ENCODE measurements around the gene FAM120B.
A peak's percentile ranks its signal among the peaks of the same experiment; 100 is the strongest.

Gene FAM120B

GRCh38 chr6:170268216-170269129 lies 38.1 kb upstream of the FAM120B start:
- no peaks in the 10 kb centered on the region for H3K36me3 Mint-ChIP-seq (ENCODE audit: low read depth)
- peaks cover 56% of the 10 kb centered on the region for H3K27me3 Mint-ChIP-seq (ENCODE audit: low read depth)
- no peak overlapping the region for H3K27ac Mint-ChIP-seq

GRCh38 chr6:170269151-170269845 lies 37.3 kb upstream of the FAM120B start:
- no peaks in the 10 kb centered on the region for H3K9me3 Mint-ChIP-seq
- no peak overlapping the region for H3K4me3 Mint-ChIP-seq
- peaks cover 59% of the 10 kb centered on the region for H3K27me3 Mint-ChIP-seq (ENCODE audit: low read depth)
- no peak overlapping the region for H3K27ac Mint-ChIP-seq
- H3K4me1 Mint-ChIP-seq (ENCODE audit: low read depth) = peaks cover 12% of the 10 kb centered on the region
- H3K36me3 Mint-ChIP-seq (ENCODE audit: low read depth) = no peaks in the 10 kb centered on the region
- DNase-seq (ENCODE audit: low spot score) = no peak

More at GRCh38 chr6:170268216-170269129, 38.1 kb upstream of the FAM120B start:
- DNase-seq (ENCODE audit: low spot score) = no peak
- Mint-ChIP-seq H3K9me3 (no peaks in the 10 kb centered on the region), H3K4me3 (no peak overlapping the region), H3K4me1 (ENCODE audit: low read depth) (peaks cover 10% of the 10 kb centered on the region)

GRCh38 chr6:170269846-170270541 lies 36.6 kb upstream of the FAM120B start:
- H3K27me3 Mint-ChIP-seq (ENCODE audit: low read depth) = peaks cover 58% of the 10 kb centered on the region
- H3K36me3 Mint-ChIP-seq (ENCODE audit: low read depth) = no peaks in the 10 kb centered on the region
- H3K4me1 Mint-ChIP-seq (ENCODE audit: low read depth) = peaks cover 12% of the 10 kb centered on the region
- H3K9me3 Mint-ChIP-seq = no peaks in the 10 kb centered on the region
- H3K27ac Mint-ChIP-seq = no peak overlapping the region
- no peak overlapping the region for H3K4me3 Mint-ChIP-seq
- no peak for DNase-seq (ENCODE audit: low spot score)

GRCh38 chr6:170270984-170271593 lies 35.5 kb upstream of the FAM120B start:
- H3K9me3 Mint-ChIP-seq = no peaks in the 10 kb centered on the region
- no peak overlapping the region for H3K4me3 Mint-ChIP-seq
- H3K27ac Mint-ChIP-seq = no peak overlapping the region
- H3K27me3 Mint-ChIP-seq (ENCODE audit: low read depth) = peaks cover 60% of the 10 kb centered on the region
- DNase-seq (ENCODE audit: low spot score) = no peak
- no peaks in the 10 kb centered on the region for H3K36me3 Mint-ChIP-seq (ENCODE audit: low read depth)
- peaks cover 12% of the 10 kb centered on the region for H3K4me1 Mint-ChIP-seq (ENCODE audit: low read depth)

GRCh38 chr6:170271771-170272314 lies 34.7 kb upstream of the FAM120B start:
- peak; percentile 62 for DNase-seq (ENCODE audit: low spot score)
- Mint-ChIP-seq H3K27me3 (ENCODE audit: low read depth) (peaks cover 64% of the 10 kb centered on the region), H3K4me1 (ENCODE audit: low read depth) (peaks cover 12% of the 10 kb centered on the region), H3K36me3 (ENCODE audit: low read depth) (no peaks in the 10 kb centered on the region), H3K9me3 (no peaks in the 10 kb centered on the region), H3K4me3 (peak overlapping the region; percentile 72), H3K27ac (peak overlapping the region; percentile 45)

- peak overlapping the region; percentile 45 for H3K27ac Mint-ChIP-seq
- peaks cover 66% of the 10 kb centered on the region for H3K27me3 Mint-ChIP-seq (ENCODE audit: low read depth)
- DNase-seq (ENCODE audit: low spot score) = no peak
- H3K36me3 Mint-ChIP-seq (ENCODE audit: low read depth) = no peaks in the 10 kb centered on the region
- H3K4me1 Mint-ChIP-seq (ENCODE audit: low read depth) = peaks cover 12% of the 10 kb centered on the region
- peak overlapping the region; percentile 72 for H3K4me3 Mint-ChIP-seq
- no peaks in the 10 kb centered on the region for H3K9me3 Mint-ChIP-seq
These were observed 34.1 kb upstream of the FAM120B start for GRCh38 chr6:170272341-170273065.

- Mint-ChIP-seq H3K36me3 (ENCODE audit: low read depth) (no peaks in the 10 kb centered on the region), H3K4me1 (ENCODE audit: low read depth) (peaks cover 12% of the 10 kb centered on the region), H3K9me3 (no peaks in the 10 kb centered on the region), H3K4me3 (no peak overlapping the region), H3K27ac (no peak overlapping the region), H3K27me3 (ENCODE audit: low read depth) (peaks cover 64% of the 10 kb centered on the region)
- no peak for DNase-seq (ENCODE audit: low spot score)
These were observed 33.4 kb upstream of the FAM120B start for GRCh38 chr6:170273191-170273590.

GRCh38 chr6:170273681-170274080 lies 32.9 kb upstream of the FAM120B start:
- peaks cover 68% of the 10 kb centered on the region for H3K27me3 Mint-ChIP-seq (ENCODE audit: low read depth)
- H3K4me1 Mint-ChIP-seq (ENCODE audit: low read depth) = peaks cover 17% of the 10 kb centered on the region
- no peak for DNase-seq (ENCODE audit: low spot score)
- no peak overlapping the region for H3K27ac Mint-ChIP-seq
- no peaks in the 10 kb centered on the region for H3K9me3 Mint-ChIP-seq
- no peaks in the 10 kb centered on the region for H3K36me3 Mint-ChIP-seq (ENCODE audit: low read depth)
- H3K4me3 Mint-ChIP-seq = no peak overlapping the region

GRCh38 chr6:170274713-170275560 lies 31.6 kb upstream of the FAM120B start:
- Mint-ChIP-seq H3K4me3 (no peak overlapping the region), H3K27ac (no peak overlapping the region), H3K36me3 (ENCODE audit: low read depth) (no peaks in the 10 kb centered on the region), H3K27me3 (ENCODE audit: low read depth) (peaks cover 73% of the 10 kb centered on the region), H3K9me3 (no peaks in the 10 kb centered on the region), H3K4me1 (ENCODE audit: low read depth) (peaks cover 21% of the 10 kb centered on the region)
- DNase-seq (ENCODE audit: low spot score) = no peak

- no peaks in the 10 kb centered on the region for H3K9me3 Mint-ChIP-seq
- peaks cover 66% of the 10 kb centered on the region for H3K27me3 Mint-ChIP-seq (ENCODE audit: low read depth)
- no peak overlapping the region for H3K27ac Mint-ChIP-seq
- H3K36me3 Mint-ChIP-seq (ENCODE audit: low read depth) = no peaks in the 10 kb centered on the region
- H3K4me1 Mint-ChIP-seq (ENCODE audit: low read depth) = peaks cover 19% of the 10 kb centered on the region
- DNase-seq (ENCODE audit: low spot score) = no peak
- H3K4me3 Mint-ChIP-seq = no peak overlapping the region
These were observed 30.0 kb upstream of the FAM120B start for GRCh38 chr6:170276369-170277057.

- peaks cover 57% of the 10 kb centered on the region for H3K27me3 Mint-ChIP-seq (ENCODE audit: low read depth)
- no peak for DNase-seq (ENCODE audit: low spot score)
- H3K4me3 Mint-ChIP-seq = no peak overlapping the region
- H3K9me3 Mint-ChIP-seq = no peaks in the 10 kb centered on the region
- H3K4me1 Mint-ChIP-seq (ENCODE audit: low read depth) = peaks cover 11% of the 10 kb centered on the region
- no peaks in the 10 kb centered on the region for H3K36me3 Mint-ChIP-seq (ENCODE audit: low read depth)
- H3K27ac Mint-ChIP-seq = no peak overlapping the region
These were observed 28.4 kb upstream of the FAM120B start for GRCh38 chr6:170277893-170278742.

Data from T-helper 2 cell treated with Interferon-gamma antibody and Interleukin-4, amounts not matched to agents 5 μg/mL and 100 μg/mL, for 36 hours (primary cell).